GM23248 (cell line): Measurements from ENCODE around the gene LKAAEAR1.

Experiments used
- EZH2 ChIP-seq: fragments of 200-600 bp; sonication (generic); IDR thresholded peaks from 2 replicates; pipeline ENCODE4 v1.6.1; 2018; ENCODE audit warnings: antibody characterized with exemption, mild to moderate bottlenecking; ENCODE audit not compliant: insufficient read depth, poor library complexity, severe bottlenecking
- EZH2phosphoT487 ChIP-seq: fragments of 200-600 bp; sonication (generic); IDR thresholded peaks from 2 replicates; pipeline ENCODE4 v1.6.1; 2018; ENCODE audit warnings: antibody characterized with exemption, moderate library complexity, mild to moderate bottlenecking, low read depth; ENCODE audit not compliant: insufficient read depth

GRCh38 chr20:64095927-64096326 is 11.7 kb upstream of the LKAAEAR1 start:
- TF ChIP-seq EZH2 (no peak), EZH2phosphoT487 (no peak)
